Endothelial cell of umbilical vein (primary cell): Measurements from ENCODE around the gene DAD1.

Experiments
- EZH2 ChIP-seq: IDR thresholded peaks from 2 replicates; pipeline ENCODE4 v1.6.1; 2012; ENCODE audit warnings: borderline replicate concordance, low read depth, mild to moderate bottlenecking, moderate library complexity, low read length, inconsistent platforms; ENCODE audit not compliant: severe bottlenecking
- FOS ChIP-seq: IDR thresholded peaks from 2 replicates; pipeline ENCODE4 v1.6.1; 2011; ENCODE audit warnings: mild to moderate bottlenecking, low read length, moderate library complexity, borderline replicate concordance; ENCODE audit not compliant: insufficient read depth
- GATA2 ChIP-seq: IDR thresholded peaks from 2 replicates; pipeline ENCODE4 v1.7.0; 2011; ENCODE audit warnings: low read depth, mild to moderate bottlenecking, moderate library complexity, mixed read lengths, low read length; ENCODE audit not compliant: insufficient read length, insufficient read depth
- POLR2A ChIP-seq: IDR thresholded peaks from 2 replicates; pipeline ENCODE4 v1.6.1; 2012; ENCODE audit warnings: low read depth, mild to moderate bottlenecking, control low read depth, low read length
- POLR2AphosphoS5 ChIP-seq: IDR thresholded peaks from 2 replicates; pipeline ENCODE4 v1.6.1; 2012; ENCODE audit warnings: low read depth, mild to moderate bottlenecking, control low read depth, low read length, moderate library complexity; ENCODE audit not compliant: insufficient read depth
- TF ChIP-seq, protein P1 (sequence below), 2 donors: IDR thresholded peaks; 1 replicate in 1 of 2; 2 replicates in 1 of 2; pipeline ENCODE4 v1.5.1; 2011; ENCODE audit warnings: low read length in 2 of 2, mild to moderate bottlenecking in 2 of 2, moderate library complexity in 2 of 2, control low read depth in 1 of 2, inconsistent platforms in 1 of 2, low read depth in 1 of 2; ENCODE audit not compliant: insufficient read depth in 1 of 2; ENCODE audit errors: extremely low read depth in 1 of 2
- TF ChIP-seq, protein P2 (sequence below): IDR thresholded peaks from 2 replicates; pipeline ENCODE4 v1.6.1; 2011; ENCODE audit not compliant: insufficient read depth, insufficient read length

DNA sequence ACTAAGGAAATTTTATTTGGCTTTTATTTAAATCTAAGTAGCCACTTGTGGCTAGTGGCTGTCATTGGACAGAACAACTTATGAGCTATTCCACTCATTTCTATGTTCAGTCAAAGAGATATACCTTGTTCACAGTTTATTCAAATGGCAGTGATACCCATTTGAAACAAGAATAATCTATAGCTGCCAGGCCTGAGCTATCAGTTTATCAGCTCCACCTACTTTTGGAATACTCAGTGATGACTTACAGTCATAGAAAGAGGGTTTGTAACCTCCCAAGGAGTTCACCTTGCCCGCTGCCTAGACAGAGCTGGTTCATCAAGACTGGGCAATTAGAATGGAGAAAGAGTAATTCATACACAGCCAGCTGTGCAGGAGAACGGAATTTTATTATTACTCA lies 4.6 kb upstream of the DAD1 start:
- TF ChIP-seq, protein P1, sequence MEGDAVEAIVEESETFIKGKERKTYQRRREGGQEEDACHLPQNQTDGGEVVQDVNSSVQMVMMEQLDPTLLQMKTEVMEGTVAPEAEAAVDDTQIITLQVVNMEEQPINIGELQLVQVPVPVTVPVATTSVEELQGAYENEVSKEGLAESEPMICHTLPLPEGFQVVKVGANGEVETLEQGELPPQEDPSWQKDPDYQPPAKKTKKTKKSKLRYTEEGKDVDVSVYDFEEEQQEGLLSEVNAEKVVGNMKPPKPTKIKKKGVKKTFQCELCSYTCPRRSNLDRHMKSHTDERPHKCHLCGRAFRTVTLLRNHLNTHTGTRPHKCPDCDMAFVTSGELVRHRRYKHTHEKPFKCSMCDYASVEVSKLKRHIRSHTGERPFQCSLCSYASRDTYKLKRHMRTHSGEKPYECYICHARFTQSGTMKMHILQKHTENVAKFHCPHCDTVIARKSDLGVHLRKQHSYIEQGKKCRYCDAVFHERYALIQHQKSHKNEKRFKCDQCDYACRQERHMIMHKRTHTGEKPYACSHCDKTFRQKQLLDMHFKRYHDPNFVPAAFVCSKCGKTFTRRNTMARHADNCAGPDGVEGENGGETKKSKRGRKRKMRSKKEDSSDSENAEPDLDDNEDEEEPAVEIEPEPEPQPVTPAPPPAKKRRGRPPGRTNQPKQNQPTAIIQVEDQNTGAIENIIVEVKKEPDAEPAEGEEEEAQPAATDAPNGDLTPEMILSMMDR (IDR thresholded peaks at IDR 0.05; ENCODE audit: extremely low read depth in 1 of 2, insufficient read depth in 1 of 2, low read depth in 1 of 2, low read length in 2 of 2): no peak
- TF ChIP-seq POLR2AphosphoS5 (no peak), EZH2 (no peak), POLR2A (no peak), GATA2 (no peak), FOS (no peak)
- TF ChIP-seq, protein P2, sequence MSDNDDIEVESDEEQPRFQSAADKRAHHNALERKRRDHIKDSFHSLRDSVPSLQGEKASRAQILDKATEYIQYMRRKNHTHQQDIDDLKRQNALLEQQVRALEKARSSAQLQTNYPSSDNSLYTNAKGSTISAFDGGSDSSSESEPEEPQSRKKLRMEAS: no peak
